IMR-90 (cell line): Measurements from ENCODE around the gene CATSPER4. TPM values are rescaled to one million over a fixed set of nuclear protein-coding genes. Genes with fewer than 3 reads are reported as not detected.

Experiments used
- ATAC-seq: fragments of 200-7000 bp; cut with Tn5 transposase; 2 replicates; pipeline ENCODE4 v1.9.1; 2020; ENCODE audit warnings: low read depth, mild to moderate bottlenecking, moderate library complexity
- BruUV-seq: library from RNA; stranded (reverse); fragments of 400-500 nt; replicated peaks from 2 replicates; lab custom pipeline; 2021; lab: Mats Ljungman, UMichigan
- CTCF ChIA-PET: fragments of 300-600 bp; formaldehyde crosslinking; extraction: SDS; loops from one replicate; lab custom pipeline; 2021; ENCODE audit warnings: antibody characterized with exemption; lab: Yijun Ruan, JAX
- POLR2A ChIA-PET: fragments of 300-600 bp; sonication (Branson Sonifier 250); formaldehyde crosslinking; loops from one replicate; lab custom pipeline; 2022; ENCODE audit warnings: antibody characterized with exemption; ENCODE audit not compliant: unreplicated experiment; lab: Charles Lee
- DNase-seq: peaks from one replicate; pipeline ENCODE4 v3.0.0; 2013
- H2AFZ ChIP-seq: replicated peaks from 2 replicates; pipeline ENCODE3; 2013; ENCODE audit warnings: low read length, mild to moderate bottlenecking; ENCODE audit not compliant: poor library complexity
- H2AK5ac ChIP-seq: 2 replicates; pipeline ENCODE4 v1.6.1; 2013; ENCODE audit warnings: low read depth, low read length, inconsistent platforms
- H2AK9ac ChIP-seq: replicated peaks from 2 replicates; pipeline ENCODE3; 2013; ENCODE audit warnings: mild to moderate bottlenecking, low read depth, low read length, moderate library complexity; ENCODE audit not compliant: poor library complexity
- H2BK120ac ChIP-seq: 2 replicates; pipeline ENCODE4 v1.6.1; 2013; ENCODE audit warnings: low read depth, low read length, inconsistent platforms
- H2BK15ac ChIP-seq: 3 replicates; pipeline ENCODE4 v1.6.1; 2013; ENCODE audit warnings: low read depth, low read length, inconsistent platforms
- H2BK20ac ChIP-seq: 2 replicates; pipeline ENCODE4 v1.6.1; 2013; ENCODE audit warnings: low read depth, mild to moderate bottlenecking, inconsistent platforms, low read length, moderate library complexity
- H2BK5ac ChIP-seq: 2 replicates; pipeline ENCODE4 v1.6.1; 2013; ENCODE audit warnings: mild to moderate bottlenecking, low read depth, low read length, inconsistent platforms; ENCODE audit not compliant: poor library complexity, severe bottlenecking
- H3K14ac ChIP-seq: replicated peaks from 2 replicates; pipeline ENCODE4 v1.6.1; 2013; ENCODE audit warnings: low read depth, low read length, inconsistent platforms
- H3K18ac ChIP-seq: 2 replicates; pipeline ENCODE4 v1.6.1; 2013; ENCODE audit warnings: low read depth, low read length, control low read depth
- H3K23ac ChIP-seq: 2 replicates; pipeline ENCODE4 v1.6.1; 2013; ENCODE audit warnings: low read depth, low read length, inconsistent platforms
- H3K27ac ChIP-seq: 2 replicates; pipeline ENCODE4 v1.5.1; 2013; ENCODE audit warnings: mild to moderate bottlenecking, control low read depth, low read length; ENCODE audit not compliant: insufficient read depth
- H3K27me3 ChIP-seq: 2 replicates; pipeline ENCODE4 v1.6.1; 2013; ENCODE audit warnings: low read length; ENCODE audit not compliant: control insufficient read depth, insufficient read depth
- H3K36me3 ChIP-seq: 2 replicates; pipeline ENCODE4 v1.6.1; 2013; ENCODE audit warnings: low read length, mixed read lengths; ENCODE audit not compliant: control insufficient read depth, insufficient read depth
- H3K4ac ChIP-seq: 2 replicates; pipeline ENCODE4 v1.6.1; 2013; ENCODE audit warnings: low read depth, low read length, inconsistent platforms
- H3K4me1 ChIP-seq: 2 replicates; pipeline ENCODE4 v1.6.1; 2013; ENCODE audit warnings: low read length, mixed read lengths; ENCODE audit not compliant: control insufficient read depth, insufficient read depth
- H3K4me2 ChIP-seq: 2 replicates; pipeline ENCODE4 v1.6.1; 2013; ENCODE audit warnings: low read depth, mild to moderate bottlenecking, control low read depth, low read length, moderate library complexity
- H3K4me3 ChIP-seq: 2 replicates; pipeline ENCODE4 v1.5.1; 2013; ENCODE audit warnings: low read depth, mild to moderate bottlenecking, control low read depth, low read length, moderate library complexity; ENCODE audit not compliant: insufficient read depth
- H3K56ac ChIP-seq: 2 replicates; pipeline ENCODE4 v1.6.1; 2013; ENCODE audit warnings: low read length, inconsistent platforms; ENCODE audit not compliant: insufficient read depth; ENCODE audit errors: extremely low read depth
- H3K79me1 ChIP-seq, 2 experiments: 2 replicates each; pipeline ENCODE4 v1.6.1; 2013; ENCODE audit warnings: low read length in 2 of 2, inconsistent platforms in 1 of 2, low read depth in 1 of 2
- H3K9ac ChIP-seq: 2 replicates; pipeline ENCODE4 v1.6.1; 2013; ENCODE audit warnings: low read depth, low read length, control low read depth
- H3K9me1 ChIP-seq: 2 replicates; pipeline ENCODE4 v1.6.1; 2013; ENCODE audit warnings: low read length, inconsistent platforms; ENCODE audit not compliant: insufficient read depth
- H3K9me3 ChIP-seq: 2 replicates; pipeline ENCODE4 v1.6.1; 2013; ENCODE audit warnings: low read length; ENCODE audit not compliant: control insufficient read depth, insufficient read depth
- H4K20me1 ChIP-seq: 2 replicates; pipeline ENCODE4 v1.6.1; 2013; ENCODE audit warnings: low read length, inconsistent platforms; ENCODE audit not compliant: insufficient read depth
- H4K5ac ChIP-seq: 2 replicates; pipeline ENCODE4 v1.6.1; 2013; ENCODE audit warnings: mild to moderate bottlenecking, low read depth, low read length, control low read depth
- H4K8ac ChIP-seq, 2 experiments: 2 replicates each; pipeline ENCODE4 v1.6.1; 2013; ENCODE audit warnings: low read depth in 2 of 2, low read length in 2 of 2, control low read depth in 1 of 2, inconsistent platforms in 1 of 2
- H4K91ac ChIP-seq: 2 replicates; pipeline ENCODE4 v1.6.1; 2013; ENCODE audit warnings: low read depth, low read length, inconsistent platforms; ENCODE audit not compliant: insufficient read depth
- RCOR1 ChIP-seq: IDR thresholded peaks from 2 replicates; pipeline ENCODE4 v1.6.1; 2012; ENCODE audit warnings: mild to moderate bottlenecking, low read length, improper control_type of control experiment; ENCODE audit not compliant: insufficient replicate concordance
- WGBS, 2 experiments: methylation state at CpG; one replicate each; pipeline versions ENCODE4 v1.1.5 to v1.1.7; 2013; ENCODE audit warnings: missing lambda C conversion rate in 2 of 2; ENCODE audit not compliant: insufficient read length in 1 of 2; ENCODE audit errors: extremely low coverage in 2 of 2; 5-methylcytosine and 5-hydroxymethylcytosine counted together
- dilution Hi-C: fragments of 300-500 bp; cut with HindIII; formaldehyde crosslinking; loops from one replicate; pipeline ENCODE4 v1.14.3; 2018; ENCODE audit warnings: low sequenced_read_pairs; ENCODE audit not compliant: unreplicated experiment
- in situ Hi-C: fragments of 300-500 bp; cut with MboI; formaldehyde crosslinking; loops from 3 replicates; pipeline ENCODE4 v1.14.3; 2019; ENCODE audit warnings: low sequenced_read_pairs, inconsistent platforms, mixed read lengths
- intact Hi-C: fragments of 100-400 bp; cut with micrococcal nuclease; formaldehyde crosslinking; loops from 2 replicates; pipeline ENCODE4 v1.10.0; 2022
- polyA plus RNA-seq, 3 experiments: library from polyadenylated mRNA; depleted of rRNA; stranded (reverse); fragments of >200 nt; gene quantifications; 2 replicates each; pipeline ENCODE4 v1.2.3, GENCODE V29; 2012; ENCODE audit warnings: low replicate concordance in 1 of 3
- total RNA-seq: library from RNA; depleted of rRNA; stranded (reverse); fragments of >200 nt; gene quantifications from 2 replicates; pipeline ENCODE4 v1.2.3, GENCODE V29; 2012
- TF ChIP-seq, protein P1 (sequence below): fragments of 150-350 bp; IDR thresholded peaks from 2 replicates; pipeline ENCODE4 v1.6.1; 2016; ENCODE audit warnings: low read depth, mild to moderate bottlenecking, low read length, moderate library complexity, borderline replicate concordance

CATSPER4 gene
- total and polyA plus RNA-seq, 2 of the 4 experiments (the other 2 are of a cell fraction), result not detected

- H4K5ac ChIP-seq, result no peak overlapping the region
- no peak overlapping the region for H2BK5ac ChIP-seq
- no peak overlapping the region for H3K23ac ChIP-seq
- H3K4me2 ChIP-seq, result no peak overlapping the region
- no TSS peak for BruUV-seq
- H3K27ac ChIP-seq, result no peak overlapping the region
- H4K91ac ChIP-seq, result no peak overlapping the region
- H2BK120ac ChIP-seq, result no peak overlapping the region
- no peaks in the 10 kb centered on the region for H4K20me1 ChIP-seq
- 100% methylated on average over 1 of the region's 5 CpGs; no CpG with 5 or more reads in 1 of the 2 experiments for WGBS, 2 experiments
- TF ChIP-seq, protein P1, sequence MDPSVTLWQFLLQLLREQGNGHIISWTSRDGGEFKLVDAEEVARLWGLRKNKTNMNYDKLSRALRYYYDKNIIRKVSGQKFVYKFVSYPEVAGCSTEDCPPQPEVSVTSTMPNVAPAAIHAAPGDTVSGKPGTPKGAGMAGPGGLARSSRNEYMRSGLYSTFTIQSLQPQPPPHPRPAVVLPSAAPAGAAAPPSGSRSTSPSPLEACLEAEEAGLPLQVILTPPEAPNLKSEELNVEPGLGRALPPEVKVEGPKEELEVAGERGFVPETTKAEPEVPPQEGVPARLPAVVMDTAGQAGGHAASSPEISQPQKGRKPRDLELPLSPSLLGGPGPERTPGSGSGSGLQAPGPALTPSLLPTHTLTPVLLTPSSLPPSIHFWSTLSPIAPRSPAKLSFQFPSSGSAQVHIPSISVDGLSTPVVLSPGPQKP, result no peak
- no peak for TF ChIP-seq RCOR1
- H3K27me3 ChIP-seq, result peaks cover 61% of the 10 kb centered on the region
- H3K4ac ChIP-seq, result no peak overlapping the region
- H3K9me1 ChIP-seq, result no peaks in the 10 kb centered on the region
- no peaks in the 10 kb centered on the region for H3K79me1 ChIP-seq
- H2AFZ ChIP-seq, result no peak overlapping the region
- H3K36me3 ChIP-seq, result no peaks in the 10 kb centered on the region
- ChIA-PET POLR2A (no interaction called here), CTCF (interaction anchor here (0.6 to 1.3 kb wide), 2 partner anchors 9 to 10 kb away, joined by 5 to 6 read pairs; no protein-coding TSS in a partner anchor)
- H3K9me3 ChIP-seq, result no peaks in the 10 kb centered on the region
- H2AK9ac ChIP-seq, result no peak overlapping the region
- H2BK15ac ChIP-seq, result no peak overlapping the region
- H2BK20ac ChIP-seq, result no peak overlapping the region
- H3K4me1 ChIP-seq, result no peaks in the 10 kb centered on the region
- DNase-seq (no peak), ATAC-seq (no peak)
- dilution Hi-C loops, result no loop called here
- no peak overlapping the region for H3K18ac ChIP-seq
- H4K8ac ChIP-seq, result no peak overlapping the region
- no peak overlapping the region for H2AK5ac ChIP-seq
- H3K4me3 ChIP-seq, result no peak overlapping the region
- in situ Hi-C loops, result no loop called here
- intact Hi-C loops, result no loop called here
- no peak overlapping the region for H3K56ac ChIP-seq
- H3K14ac ChIP-seq, result no peak overlapping the region
- H3K9ac ChIP-seq, result no peak overlapping the region
Measured at GRCh38 chr1:26153966-26154532, 36.4 kb upstream of the CATSPER4 start.
